NCI-H128 (cell line): ENCODE data around the gene CERKL.

Experiments
- DNase-seq: peaks from one replicate; lab custom pipeline; 2025; ENCODE audit not compliant: unreplicated experiment; lab: John Stamatoyannopoulos, UW

CERKL gene

GRCh38 chr2:181523756-181524155 is 133.1 kb downstream of the CERKL start:
- DNase-seq, result no peak

- DNase-seq, result no peak
These were observed 136.7 kb downstream of the CERKL start for GRCh38 chr2:181520253-181520652.

DNA sequence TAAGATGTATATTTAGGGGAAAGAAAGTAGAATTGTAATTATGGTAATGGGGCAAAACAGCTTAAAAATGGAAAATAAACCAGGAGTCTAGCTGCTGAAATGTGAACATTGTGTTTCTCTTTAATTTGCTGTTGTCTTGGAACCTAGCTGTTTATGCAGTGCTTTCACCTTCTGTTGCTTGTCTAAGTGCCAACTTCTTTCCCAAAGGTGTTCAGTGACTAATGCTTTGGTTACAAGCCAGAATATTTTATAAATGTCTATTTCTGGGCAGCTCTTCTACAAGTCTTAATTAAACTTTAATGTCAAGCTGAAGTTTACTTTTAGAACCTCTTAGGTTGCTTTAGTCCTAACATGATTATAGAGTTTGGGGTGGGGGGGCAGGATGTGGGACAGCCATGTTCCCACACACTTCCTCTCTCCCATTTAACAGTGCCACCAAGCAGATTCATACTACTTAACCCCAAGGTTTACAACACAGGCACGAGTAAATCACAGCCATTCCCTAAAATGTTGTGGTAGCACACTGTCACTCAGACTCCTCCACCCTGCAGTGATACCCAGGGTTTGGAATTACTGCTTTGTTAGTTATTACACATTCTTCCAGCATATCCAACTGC is 139.1 kb downstream of the CERKL start:
- DNase-seq, result no peak

DNA sequence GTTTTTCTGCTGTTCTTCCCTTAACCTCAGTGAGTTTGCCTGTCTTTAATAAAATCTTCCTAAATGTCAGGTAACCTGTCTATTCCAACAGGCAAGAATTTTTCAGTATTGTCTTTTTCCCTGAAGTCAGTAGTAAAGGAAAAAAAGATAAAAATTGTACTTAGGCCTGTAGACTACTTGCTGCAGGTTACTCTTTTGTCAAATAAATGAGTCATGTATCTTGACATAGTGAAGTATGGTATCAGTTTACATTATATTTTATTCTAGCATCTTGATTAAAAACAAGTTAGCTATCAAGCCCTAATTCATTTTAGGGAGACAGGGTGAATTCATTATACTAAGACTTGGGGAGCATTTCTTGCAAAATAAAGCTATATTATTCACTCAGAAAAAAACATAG is 139.9 kb downstream of the CERKL start:
- no peak for DNase-seq

GRCh38 chr2:181515719-181516118 is 141.2 kb downstream of the CERKL start:
- DNase-seq, result no peak

DNA sequence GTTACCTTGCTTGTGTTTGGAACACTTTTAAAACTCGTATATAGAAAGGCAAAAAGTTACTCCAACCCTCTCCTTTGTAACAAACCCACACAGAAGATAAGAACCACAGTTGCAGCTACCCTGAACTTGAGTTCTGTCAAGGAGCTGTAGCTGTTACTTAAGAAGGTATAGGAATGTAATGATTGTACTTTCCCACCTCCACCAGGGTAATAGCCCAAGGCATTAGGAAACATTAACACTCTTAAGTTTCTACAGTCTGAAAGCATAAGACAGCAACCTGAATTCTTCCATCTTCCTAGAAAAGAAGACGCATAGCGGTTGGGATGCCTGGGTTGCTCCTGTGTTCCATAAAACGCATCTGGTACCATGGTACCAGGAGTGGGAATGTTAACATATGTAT is 156.7 kb downstream of the CERKL start:
- no peak for DNase-seq

GRCh38 chr2:181499231-181499630 is 157.7 kb downstream of the CERKL start:
- no peak for DNase-seq
